ENCODE results near the gene CAPN5. TPM values are rescaled to one million over a fixed set of nuclear protein-coding genes. Genes with fewer than 3 reads are reported as not detected.

The CAPN5 gene
- total RNA-seq, 1 donor from 2014 or later, result 18.3 TPM

GRCh38 chr11:77091146-77091940 lies 24.6 kb downstream of the CAPN5 start:
- H3K4me3 Mint-ChIP-seq, result no peak overlapping the region
- no peaks in the 10 kb centered on the region for H3K27me3 Mint-ChIP-seq (ENCODE audit: low read depth)
- peak; percentile 52 to 83 for DNase-seq (ENCODE audit: low spot score in 2 of 2, unreplicated experiment in 2 of 2)

GRCh38 chr11:77092382-77092781 lies 25.6 kb downstream of the CAPN5 start:
- Mint-ChIP-seq H3K4me1 (peaks cover 12% of the 10 kb centered on the region), H3K27me3 (ENCODE audit: low read depth) (no peaks in the 10 kb centered on the region)

More at GRCh38 chr11:77091146-77091940, 24.6 kb downstream of the CAPN5 start:
- H3K27ac Mint-ChIP-seq, result no peak overlapping the region
- H3K36me3 Mint-ChIP-seq, result no peaks in the 10 kb centered on the region
- peaks cover 12% of the 10 kb centered on the region for H3K4me1 Mint-ChIP-seq
- peak; percentile 90 for TF ChIP-seq CTCF (IDR thresholded peaks at IDR 0.05; ENCODE audit: unreplicated experiment)
- no peaks in the 10 kb centered on the region for H3K9me3 Mint-ChIP-seq

GRCh38 chr11:77093056-77093891 lies 26.5 kb downstream of the CAPN5 start:
- H3K4me3 Mint-ChIP-seq, result no peak overlapping the region
- no peak for DNase-seq (ENCODE audit: low spot score in 2 of 2, unreplicated experiment in 2 of 2)
- no peak overlapping the region for H3K27ac Mint-ChIP-seq
- no peaks in the 10 kb centered on the region for H3K27me3 Mint-ChIP-seq (ENCODE audit: low read depth)
- peaks cover 11% of the 10 kb centered on the region for H3K4me1 Mint-ChIP-seq
- TF ChIP-seq CTCF (IDR thresholded peaks at IDR 0.05; ENCODE audit: unreplicated experiment), result no peak
- no peaks in the 10 kb centered on the region for H3K36me3 Mint-ChIP-seq
- H3K9me3 Mint-ChIP-seq, result no peaks in the 10 kb centered on the region

More at GRCh38 chr11:77092382-77092781, 25.6 kb downstream of the CAPN5 start:
- H3K9me3 Mint-ChIP-seq, result no peaks in the 10 kb centered on the region
- H3K36me3 Mint-ChIP-seq, result no peaks in the 10 kb centered on the region
- no peak for DNase-seq (ENCODE audit: low spot score in 2 of 2, unreplicated experiment in 2 of 2)
- H3K4me3 Mint-ChIP-seq, result no peak overlapping the region
- H3K27ac Mint-ChIP-seq, result no peak overlapping the region
- TF ChIP-seq CTCF (IDR thresholded peaks at IDR 0.05; ENCODE audit: unreplicated experiment), result no peak

GRCh38 chr11:77093987-77094840 lies 27.4 kb downstream of the CAPN5 start:
- no peak overlapping the region for H3K27ac Mint-ChIP-seq
- H3K4me3 Mint-ChIP-seq, result no peak overlapping the region
- peaks cover 5% of the 10 kb centered on the region for H3K4me1 Mint-ChIP-seq
- no peaks in the 10 kb centered on the region for H3K9me3 Mint-ChIP-seq
- no peaks in the 10 kb centered on the region for H3K36me3 Mint-ChIP-seq
- H3K27me3 Mint-ChIP-seq (ENCODE audit: low read depth), result no peaks in the 10 kb centered on the region
- no peak for TF ChIP-seq CTCF (IDR thresholded peaks at IDR 0.05; ENCODE audit: unreplicated experiment)
- no peak for DNase-seq (ENCODE audit: low spot score in 2 of 2, unreplicated experiment in 2 of 2)

- Mint-ChIP-seq H3K36me3 (no peaks in the 10 kb centered on the region), H3K4me3 (no peak overlapping the region), H3K27me3 (ENCODE audit: low read depth) (no peaks in the 10 kb centered on the region), H3K9me3 (no peaks in the 10 kb centered on the region), H3K27ac (no peak overlapping the region), H3K4me1 (peaks cover 4% of the 10 kb centered on the region)
- DNase-seq (ENCODE audit: low spot score in 2 of 2, unreplicated experiment in 2 of 2), result no peak
- TF ChIP-seq CTCF (IDR thresholded peaks at IDR 0.05; ENCODE audit: unreplicated experiment), result no peak
Measured at GRCh38 chr11:77094841-77095365, 28.1 kb downstream of the CAPN5 start.
